ENCODE measurements around the gene RXRA. TPM values are rescaled to one million over a fixed set of nuclear protein-coding genes. Genes with fewer than 3 reads are reported as not detected.

The RXRA gene
- total RNA-seq, 2 donors from 2014 or later, result 34.5 to 50.8 TPM

- Histone ChIP-seq H3K36me3 (no peaks in the 10 kb centered on the region), H3K27ac (peak overlapping the region; percentile 78 to 87), H3K4me3 (no peak overlapping the region), H3K4me1 (peaks cover 5 to 77% of the 10 kb centered on the region in 2 donors), H3K9me3 (no peaks in the 10 kb centered on the region), H3K27me3 (no peaks in the 10 kb centered on the region)
- peak; percentile 90 for DNase-seq (ENCODE audit: low spot score)
- TF ChIP-seq, protein P1, sequence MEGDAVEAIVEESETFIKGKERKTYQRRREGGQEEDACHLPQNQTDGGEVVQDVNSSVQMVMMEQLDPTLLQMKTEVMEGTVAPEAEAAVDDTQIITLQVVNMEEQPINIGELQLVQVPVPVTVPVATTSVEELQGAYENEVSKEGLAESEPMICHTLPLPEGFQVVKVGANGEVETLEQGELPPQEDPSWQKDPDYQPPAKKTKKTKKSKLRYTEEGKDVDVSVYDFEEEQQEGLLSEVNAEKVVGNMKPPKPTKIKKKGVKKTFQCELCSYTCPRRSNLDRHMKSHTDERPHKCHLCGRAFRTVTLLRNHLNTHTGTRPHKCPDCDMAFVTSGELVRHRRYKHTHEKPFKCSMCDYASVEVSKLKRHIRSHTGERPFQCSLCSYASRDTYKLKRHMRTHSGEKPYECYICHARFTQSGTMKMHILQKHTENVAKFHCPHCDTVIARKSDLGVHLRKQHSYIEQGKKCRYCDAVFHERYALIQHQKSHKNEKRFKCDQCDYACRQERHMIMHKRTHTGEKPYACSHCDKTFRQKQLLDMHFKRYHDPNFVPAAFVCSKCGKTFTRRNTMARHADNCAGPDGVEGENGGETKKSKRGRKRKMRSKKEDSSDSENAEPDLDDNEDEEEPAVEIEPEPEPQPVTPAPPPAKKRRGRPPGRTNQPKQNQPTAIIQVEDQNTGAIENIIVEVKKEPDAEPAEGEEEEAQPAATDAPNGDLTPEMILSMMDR (IDR thresholded peaks at IDR 0.05), result no peak
These were observed 77.5 kb downstream of the RXRA start for GRCh38 chr9:134403682-134404301.

DNA sequence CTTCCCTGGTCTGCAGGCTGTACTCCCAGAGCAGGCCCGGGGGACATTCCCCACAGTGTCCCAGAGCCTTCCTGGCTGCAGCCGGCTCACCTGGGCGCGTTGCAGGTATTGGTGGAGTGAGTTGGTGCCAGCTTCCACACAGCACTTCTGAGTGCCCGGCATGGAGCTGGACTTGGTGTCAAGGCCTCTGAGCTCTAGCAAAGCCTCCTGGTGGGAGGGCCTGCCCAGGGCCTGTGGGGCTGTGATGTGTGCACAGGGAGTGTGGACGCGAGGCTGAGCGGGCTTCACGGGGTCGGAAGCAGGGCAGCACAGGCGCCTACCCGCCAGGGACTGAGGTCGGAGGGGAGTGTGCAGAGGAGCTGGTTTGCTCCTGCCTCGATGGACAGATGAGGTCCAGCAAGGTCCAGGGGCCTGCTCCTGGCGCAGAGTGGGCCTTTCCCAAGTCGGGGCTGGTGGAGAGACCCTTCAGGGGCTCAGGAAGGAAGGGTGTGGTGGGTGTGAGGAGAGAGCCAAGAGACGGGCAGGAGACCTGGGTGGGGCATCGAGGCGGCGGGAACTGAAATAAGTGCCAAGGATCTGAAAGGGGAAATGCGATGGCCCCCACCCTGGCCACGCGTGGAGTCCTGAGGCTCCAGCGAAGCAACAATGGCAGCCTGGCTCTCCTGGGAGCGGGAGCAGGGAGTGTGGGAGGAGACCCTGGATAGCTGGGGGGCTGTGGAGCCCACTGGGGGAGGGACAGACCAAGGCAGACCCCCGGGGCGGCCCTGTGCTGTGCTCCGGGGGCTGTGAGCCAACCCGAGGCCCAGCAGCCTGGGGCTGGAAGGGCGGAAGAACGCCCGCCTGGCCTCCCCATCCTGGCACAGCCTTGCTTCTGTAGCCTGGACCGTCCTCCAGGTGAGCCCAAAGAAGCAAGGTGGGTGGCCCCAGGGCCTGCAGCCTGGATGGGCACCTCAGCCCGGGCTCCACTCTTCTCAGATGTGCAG lies 78.4 kb downstream of the RXRA start:
- H3K36me3 ChIP-seq, result peaks cover 8% of the 10 kb centered on the region
- H3K27me3 ChIP-seq, result no peaks in the 10 kb centered on the region
- peak overlapping the region; percentile 78 to 87 for H3K27ac ChIP-seq
- H3K4me3 ChIP-seq, result no peak overlapping the region
- H3K4me1 ChIP-seq, result peaks cover 5 to 85% of the 10 kb centered on the region in 2 donors
- DNase-seq (ENCODE audit: low spot score), result no peak
- TF ChIP-seq, protein P1 (IDR thresholded peaks at IDR 0.05), result no peak
- no peaks in the 10 kb centered on the region for H3K9me3 ChIP-seq

DNA sequence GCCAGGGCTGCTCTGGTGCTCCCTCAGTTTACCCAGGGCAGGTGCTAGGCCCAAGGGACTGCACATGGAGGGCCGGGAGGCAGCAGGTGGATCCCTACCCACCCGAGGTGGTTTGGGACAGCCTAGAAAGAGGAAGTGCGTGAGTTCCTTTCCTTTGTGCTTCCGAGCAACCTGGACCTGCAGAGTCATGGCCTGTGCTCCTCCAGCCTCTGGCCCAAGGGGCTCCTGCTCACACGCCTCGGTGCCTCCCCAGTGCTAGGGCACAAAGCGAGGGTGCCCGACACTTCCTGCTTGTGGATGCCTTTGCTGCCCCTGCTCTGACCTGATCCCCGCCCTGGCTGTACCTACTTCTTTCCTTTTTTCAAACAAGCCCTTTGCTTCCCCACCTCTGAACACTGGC lies 79.3 kb downstream of the RXRA start:
- Histone ChIP-seq H3K4me1 (peaks cover 5 to 94% of the 10 kb centered on the region in 2 donors), H3K4me3 (no peak overlapping the region), H3K27me3 (no peaks in the 10 kb centered on the region)

GRCh38 chr9:134406366-134407120 lies 80.3 kb downstream of the RXRA start:
- Histone ChIP-seq H3K27ac (peak overlapping the region; percentile 78 to 87), H3K4me1 (peaks cover 5 to 99% of the 10 kb centered on the region in 2 donors)
- peak; percentile 75 for DNase-seq (ENCODE audit: low spot score)

More for the DNA sequence above, 79.3 kb downstream of the RXRA start:
- H3K36me3 ChIP-seq, result peaks cover 10% of the 10 kb centered on the region
- DNase-seq (ENCODE audit: low spot score), result no peak
- TF ChIP-seq, protein P1 (IDR thresholded peaks at IDR 0.05), result no peak
- H3K27ac ChIP-seq, result peak overlapping the region; percentile 78 to 87
- no peaks in the 10 kb centered on the region for H3K9me3 ChIP-seq

More at GRCh38 chr9:134406366-134407120, 80.3 kb downstream of the RXRA start:
- Histone ChIP-seq H3K4me3 (peak overlapping the region in 1 of 2 donors; percentile 27), H3K27me3 (no peaks in the 10 kb centered on the region), H3K9me3 (no peaks in the 10 kb centered on the region), H3K36me3 (peaks cover 10% of the 10 kb centered on the region)
- TF ChIP-seq, protein P1 (IDR thresholded peaks at IDR 0.05), result no peak

Data from right atrium auricular region (tissue), 2 donors.